Measurements from ENCODE around the gene SARNP. TPM values are rescaled to one million over a fixed set of nuclear protein-coding genes. Genes with fewer than 3 reads are reported as not detected.
A peak's percentile ranks its signal among the peaks of the same experiment; 100 is the strongest.

The SARNP gene
- total RNA-seq, 4 donors from 2014 or later, result 32.0 to 45.8 (median 40.1) TPM

DNA sequence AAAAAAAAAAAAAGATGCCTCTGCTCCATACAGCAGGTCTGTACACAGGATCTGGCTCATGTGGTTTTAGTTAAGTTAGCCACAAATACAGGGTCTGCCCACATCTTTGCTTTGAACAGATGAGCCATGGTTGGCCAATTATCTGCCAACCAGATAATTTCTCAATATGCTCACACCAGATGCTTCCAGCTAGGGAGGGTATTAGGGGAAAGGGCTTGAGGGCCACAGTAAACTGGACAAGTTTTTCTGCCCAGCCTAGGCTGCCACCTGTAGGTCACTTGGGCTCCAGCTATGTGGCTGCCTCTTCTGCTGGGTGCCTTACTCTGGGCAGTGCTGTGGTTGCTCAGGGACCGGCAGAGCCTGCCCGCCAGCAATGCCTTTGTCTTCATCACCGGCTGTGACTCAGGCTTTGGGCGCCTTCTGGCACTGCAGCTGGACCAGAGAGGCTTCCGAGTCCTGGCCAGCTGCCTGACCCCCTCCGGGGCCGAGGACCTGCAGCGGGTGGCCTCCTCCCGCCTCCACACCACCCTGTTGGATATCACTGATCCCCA lies 96.6 kb downstream of the SARNP start:
- no CpG with 5 or more reads among the region's 9 CpGs for WGBS
- peak in 1 of 2 donors; percentile 83 for DNase-seq (ENCODE audit: low spot score in 2 of 2)
- Histone ChIP-seq H3K27ac (peak overlapping the region; percentile 29), H3K36me3 (peaks cover 28% of the 10 kb centered on the region), H3K4me1 (peaks cover 81% of the 10 kb centered on the region), H3K27me3 (no peaks in the 10 kb centered on the region), H3K9me3 (no peaks in the 10 kb centered on the region), H3K4me3 (no peak overlapping the region)
- TF ChIP-seq, protein P1, sequence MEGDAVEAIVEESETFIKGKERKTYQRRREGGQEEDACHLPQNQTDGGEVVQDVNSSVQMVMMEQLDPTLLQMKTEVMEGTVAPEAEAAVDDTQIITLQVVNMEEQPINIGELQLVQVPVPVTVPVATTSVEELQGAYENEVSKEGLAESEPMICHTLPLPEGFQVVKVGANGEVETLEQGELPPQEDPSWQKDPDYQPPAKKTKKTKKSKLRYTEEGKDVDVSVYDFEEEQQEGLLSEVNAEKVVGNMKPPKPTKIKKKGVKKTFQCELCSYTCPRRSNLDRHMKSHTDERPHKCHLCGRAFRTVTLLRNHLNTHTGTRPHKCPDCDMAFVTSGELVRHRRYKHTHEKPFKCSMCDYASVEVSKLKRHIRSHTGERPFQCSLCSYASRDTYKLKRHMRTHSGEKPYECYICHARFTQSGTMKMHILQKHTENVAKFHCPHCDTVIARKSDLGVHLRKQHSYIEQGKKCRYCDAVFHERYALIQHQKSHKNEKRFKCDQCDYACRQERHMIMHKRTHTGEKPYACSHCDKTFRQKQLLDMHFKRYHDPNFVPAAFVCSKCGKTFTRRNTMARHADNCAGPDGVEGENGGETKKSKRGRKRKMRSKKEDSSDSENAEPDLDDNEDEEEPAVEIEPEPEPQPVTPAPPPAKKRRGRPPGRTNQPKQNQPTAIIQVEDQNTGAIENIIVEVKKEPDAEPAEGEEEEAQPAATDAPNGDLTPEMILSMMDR (IDR thresholded peaks at IDR 0.05), result peak; percentile 13 to 37
- no peak for TF ChIP-seq POLR2A (IDR thresholded peaks at IDR 0.05)
- no peak for TF ChIP-seq EP300 (IDR thresholded peaks at IDR 0.05)
- peak in 1 of 3 donors; percentile 14 for TF ChIP-seq POLR2AphosphoS5 (IDR thresholded peaks at IDR 0.05)

DNA sequence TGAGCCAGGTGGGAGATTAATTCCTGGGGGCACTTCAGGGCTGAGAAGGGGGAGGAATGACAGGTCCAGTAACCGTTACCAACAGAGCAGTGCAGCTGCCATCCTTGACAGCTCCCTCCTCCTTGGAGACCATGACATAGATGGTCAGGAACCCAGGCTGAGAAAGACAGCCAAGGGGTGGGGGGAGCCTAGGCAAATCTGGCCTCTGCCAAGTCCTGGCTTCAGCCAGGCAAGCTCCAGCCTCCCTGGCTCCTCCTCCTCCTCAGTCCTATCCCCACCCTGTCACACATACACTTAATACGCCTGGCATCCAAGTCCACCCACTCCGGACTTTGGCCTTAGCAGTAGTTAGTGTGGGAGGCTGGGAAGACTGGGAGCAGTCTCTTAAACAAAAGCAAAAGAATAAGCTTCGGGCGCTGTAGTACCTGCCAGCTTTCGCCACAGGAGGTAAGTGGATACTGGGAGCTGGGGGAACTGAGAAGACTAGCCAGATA lies 97.4 kb downstream of the SARNP start, which contains the start of gene RDH5:
TSS of gene RDH5 (plus strand) at position 323 of the 494 bp plus-strand sequence. CDS start 792 bp downstream, outside the sequence.
- Histone ChIP-seq H3K4me3 (no peak within 1 kb of the TSS), H3K4me1 (peaks cover 80% of the 10 kb centered on the region), H3K27ac (peak within 1 kb of the TSS; percentile 49), H3K9me3 (no peaks in the 10 kb centered on the region), H3K36me3 (peaks cover 20% of the 10 kb centered on the region), H3K27me3 (no peaks in the 10 kb centered on the region)
- TF ChIP-seq POLR2A (IDR thresholded peaks at IDR 0.05) (no peak), EP300 (IDR thresholded peaks at IDR 0.05) (no peak), POLR2AphosphoS5 (IDR thresholded peaks at IDR 0.05) (no peak)
- TF ChIP-seq, protein P1 (IDR thresholded peaks at IDR 0.05), result no peak
- DNase-seq (ENCODE audit: low spot score in 2 of 2), result no peak
- 36% methylated on average over 6 of the region's 6 CpGs for WGBS

DNA sequence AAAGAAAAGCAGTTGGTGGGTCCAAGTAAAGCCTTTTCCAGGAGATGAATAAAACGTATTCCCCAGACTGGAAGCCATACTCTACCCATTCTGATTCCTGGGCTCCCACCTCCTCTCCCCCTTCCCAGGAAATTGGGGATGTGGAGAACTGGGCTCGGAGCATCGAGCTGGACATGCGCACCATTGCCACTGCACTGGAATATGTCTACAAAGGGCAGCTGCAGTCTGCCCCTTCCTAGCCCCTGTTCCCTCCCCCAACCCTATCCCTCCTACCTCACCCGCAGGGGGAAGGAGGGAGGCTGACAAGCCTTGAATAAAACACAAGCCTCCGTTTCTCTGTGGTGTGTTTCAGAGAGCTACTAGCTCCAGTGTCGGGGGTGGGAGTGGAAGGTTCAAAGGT lies 98.2 kb downstream of the SARNP start:
- Histone ChIP-seq H3K27me3 (no peaks in the 10 kb centered on the region), H3K27ac (peak overlapping the region; percentile 49)

DNA sequence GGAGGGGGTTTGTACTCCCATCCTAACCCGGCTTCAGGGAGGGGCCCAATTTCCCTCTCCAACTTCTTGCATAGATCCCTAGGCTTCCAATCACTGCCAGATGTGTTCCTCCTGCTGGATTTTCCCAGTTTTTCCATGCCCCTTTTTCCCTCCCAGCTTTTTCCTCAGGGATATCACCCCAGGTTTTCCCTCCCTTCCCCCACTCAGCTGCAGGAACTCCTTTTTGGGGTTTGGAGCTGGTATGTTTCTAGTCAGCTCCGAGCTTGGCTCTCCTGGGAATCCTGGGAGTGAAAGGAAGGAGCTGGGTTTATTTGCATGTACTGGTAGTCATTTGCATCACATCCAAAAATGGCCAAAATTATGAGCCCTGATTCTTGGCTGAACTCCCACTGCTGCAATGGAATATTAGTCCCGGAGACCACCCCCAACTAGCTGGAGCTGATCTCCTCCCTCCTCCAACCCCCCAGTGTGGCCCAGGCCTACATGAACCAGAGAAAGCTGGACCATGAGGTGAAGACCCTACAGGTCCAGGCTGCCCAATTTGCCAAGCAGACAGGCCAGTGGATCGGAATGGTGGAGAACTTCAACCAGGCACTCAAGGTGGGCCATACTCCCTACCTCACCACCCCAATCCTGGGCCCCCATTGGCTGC lies 98.8 kb downstream of the SARNP start:
- WGBS, result 67% methylated on average over 4 of the region's 4 CpGs
- no peak for DNase-seq (ENCODE audit: low spot score in 2 of 2)
- Histone ChIP-seq H3K27me3 (no peaks in the 10 kb centered on the region), H3K27ac (peak overlapping the region; percentile 96), H3K36me3 (peaks cover 10% of the 10 kb centered on the region), H3K4me3 (no peak overlapping the region), H3K4me1 (peaks cover 70% of the 10 kb centered on the region), H3K9me3 (no peaks in the 10 kb centered on the region)
- TF ChIP-seq EP300 (IDR thresholded peaks at IDR 0.05) (no peak), POLR2A (IDR thresholded peaks at IDR 0.05) (no peak)

More for the DNA sequence above, 98.2 kb downstream of the SARNP start:
- no peak for TF ChIP-seq POLR2A (IDR thresholded peaks at IDR 0.05)
- no peak for DNase-seq (ENCODE audit: low spot score in 2 of 2)
- no peaks in the 10 kb centered on the region for H3K9me3 ChIP-seq
- peaks cover 77% of the 10 kb centered on the region for H3K4me1 ChIP-seq
- 86% methylated on average over 7 of the region's 7 CpGs for WGBS
- H3K4me3 ChIP-seq, result no peak overlapping the region
- peaks cover 12% of the 10 kb centered on the region for H3K36me3 ChIP-seq

DNA sequence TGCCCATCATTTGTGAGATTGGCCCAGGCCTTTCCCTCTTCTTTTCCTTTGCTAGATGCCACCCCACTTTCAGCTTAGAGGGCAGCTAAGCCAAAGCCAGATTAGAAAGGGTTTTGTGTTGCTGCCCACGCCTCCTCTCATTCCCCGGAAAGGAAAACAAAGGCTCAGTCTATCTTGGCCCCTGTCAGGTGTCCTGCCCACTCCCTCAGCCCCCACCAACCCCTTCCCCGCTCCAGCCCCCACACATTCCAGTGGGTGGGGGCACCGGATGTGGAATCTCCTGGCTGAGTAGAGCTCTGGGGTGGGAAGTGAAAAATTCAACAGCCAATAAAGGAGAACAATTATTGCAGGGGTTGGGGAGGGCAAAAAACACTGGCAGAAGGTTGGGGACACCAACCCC lies 99.5 kb downstream of the SARNP start:
- Histone ChIP-seq H3K9me3 (no peaks in the 10 kb centered on the region), H3K4me3 (no peak overlapping the region), H3K27me3 (no peaks in the 10 kb centered on the region), H3K4me1 (peaks cover 69% of the 10 kb centered on the region), H3K27ac (peak overlapping the region; percentile 96), H3K36me3 (peaks cover 8% of the 10 kb centered on the region)
- no peak for TF ChIP-seq EP300 (IDR thresholded peaks at IDR 0.05)
- WGBS, result 20% methylated on average over 4 of the region's 4 CpGs
- no peak for DNase-seq (ENCODE audit: low spot score in 2 of 2)

DNA sequence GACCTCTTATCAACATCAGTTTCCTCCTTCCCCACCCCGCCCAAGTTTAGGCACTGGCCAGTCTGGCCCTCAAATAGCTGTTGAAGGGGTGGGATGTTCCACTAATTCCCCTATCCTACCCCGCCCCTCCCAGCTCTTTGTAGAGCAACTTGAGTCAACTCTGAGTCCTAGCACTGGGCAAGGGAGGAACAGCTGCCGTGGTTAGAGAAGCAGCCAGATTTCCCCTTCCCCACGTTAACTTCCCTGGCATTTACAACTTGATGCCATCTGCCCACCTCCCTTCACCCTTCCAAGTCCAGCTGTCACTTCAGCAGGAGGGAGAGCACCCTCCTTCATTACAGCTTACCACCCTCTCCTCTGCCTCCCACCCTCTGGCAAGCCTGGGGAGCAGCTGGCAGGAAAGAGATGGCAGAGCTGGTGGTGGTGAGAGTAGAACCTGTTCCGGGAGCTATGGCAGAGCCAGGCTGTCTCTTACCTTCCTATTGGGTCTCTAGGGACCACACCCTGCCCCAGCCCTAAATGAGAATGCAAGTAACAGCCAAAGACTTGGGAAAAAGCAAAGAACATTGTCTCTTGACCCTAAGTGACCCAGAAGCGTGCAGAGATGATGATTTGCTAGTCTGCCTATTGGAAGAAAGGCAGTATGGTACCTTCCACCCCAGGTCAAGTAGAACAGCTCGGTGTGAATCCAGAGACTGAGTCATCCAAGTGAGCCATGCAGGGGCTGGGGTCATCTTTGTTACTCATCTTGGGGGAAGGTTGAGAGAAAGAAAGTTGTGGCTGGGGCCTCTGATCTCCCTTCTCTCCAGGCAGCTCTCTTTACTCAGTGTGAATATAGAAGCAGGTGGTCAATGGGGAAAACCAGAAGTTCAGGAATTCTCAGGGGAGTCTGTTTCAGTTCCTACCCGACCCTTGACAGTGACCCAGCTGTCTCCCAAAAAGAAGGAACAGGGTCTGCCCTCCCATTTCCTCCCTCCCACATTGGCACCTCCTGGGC lies 100.2 kb downstream of the SARNP start:
- Histone ChIP-seq H3K27me3 (no peaks in the 10 kb centered on the region), H3K9me3 (no peaks in the 10 kb centered on the region), H3K4me1 (peaks cover 76% of the 10 kb centered on the region), H3K4me3 (peak overlapping the region; percentile 80), H3K27ac (peak overlapping the region; percentile 96), H3K36me3 (peaks cover 3% of the 10 kb centered on the region)
- TF ChIP-seq POLR2A (IDR thresholded peaks at IDR 0.05) (no peak), POLR2AphosphoS5 (IDR thresholded peaks at IDR 0.05) (no peak), EP300 (IDR thresholded peaks at IDR 0.05) (no peak)
- TF ChIP-seq, protein P1 (IDR thresholded peaks at IDR 0.05), result no peak
- WGBS, result 36% methylated on average over 7 of the region's 8 CpGs
- no peak for DNase-seq (ENCODE audit: low spot score in 2 of 2)
